ENCODE results near the gene VPS4B.
A peak's percentile ranks its signal among the peaks of the same experiment; 100 is the strongest.
"Not testable (repeated sequence)": the region's sequence is repeated elsewhere in the genome, so short reads cannot be mapped to it uniquely, and the experiment has no call there.

Gene VPS4B

GRCh38 chr18:63422087-63422863 is at the start of gene VPS4B:
Gene VPS4B (minus strand): TSS chr18:63422476. CDS start chr18:63422259, 217 bp downstream.
- peak; percentile 96 for DNase-seq

DNA sequence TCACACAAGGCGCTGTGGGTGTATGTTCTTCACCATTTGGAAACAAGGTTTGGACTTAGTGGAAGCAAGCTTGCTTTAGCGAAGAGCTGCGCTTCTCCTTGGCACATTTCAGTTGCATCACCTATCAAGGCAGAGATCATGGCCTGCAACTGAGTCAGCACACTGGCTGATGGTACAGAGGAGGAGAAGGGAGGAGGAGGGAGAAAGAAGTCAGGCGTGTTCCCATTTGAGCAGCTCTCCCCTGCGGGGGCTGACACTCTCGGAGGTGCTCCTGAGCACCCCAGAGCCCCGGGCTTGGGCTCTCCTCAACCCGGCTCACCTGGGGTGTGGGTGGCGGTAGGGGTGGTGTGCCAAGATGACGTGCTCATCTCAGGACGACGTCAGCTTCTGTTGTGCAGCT is 48.5 kb upstream of the VPS4B start:
- DNase-seq = no peak

DNA sequence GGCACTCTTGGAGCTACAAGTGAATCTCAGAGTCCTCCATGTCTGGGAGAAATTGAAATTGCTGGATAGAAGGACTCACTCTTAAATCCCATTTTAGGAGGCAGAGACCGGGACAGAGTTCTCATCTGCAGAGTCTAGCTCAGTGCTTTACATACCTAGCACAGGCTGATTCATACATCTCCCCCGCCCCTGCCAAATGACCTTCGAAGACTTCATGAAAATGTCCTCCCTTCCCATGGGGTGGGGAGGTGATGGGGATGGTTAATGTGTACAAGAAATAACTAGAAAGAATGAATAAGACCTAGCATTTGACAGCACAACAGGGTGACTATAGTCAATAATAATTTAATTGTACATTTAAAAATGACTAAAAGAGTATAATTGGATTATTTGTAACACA is 46.3 kb upstream of the VPS4B start:
- no peak for DNase-seq

GRCh38 chr18:63467699-63468098 is 45.4 kb upstream of the VPS4B start:
- no peak for DNase-seq

GRCh38 chr18:63465059-63465458 is 42.8 kb upstream of the VPS4B start:
- DNase-seq = no peak

DNA sequence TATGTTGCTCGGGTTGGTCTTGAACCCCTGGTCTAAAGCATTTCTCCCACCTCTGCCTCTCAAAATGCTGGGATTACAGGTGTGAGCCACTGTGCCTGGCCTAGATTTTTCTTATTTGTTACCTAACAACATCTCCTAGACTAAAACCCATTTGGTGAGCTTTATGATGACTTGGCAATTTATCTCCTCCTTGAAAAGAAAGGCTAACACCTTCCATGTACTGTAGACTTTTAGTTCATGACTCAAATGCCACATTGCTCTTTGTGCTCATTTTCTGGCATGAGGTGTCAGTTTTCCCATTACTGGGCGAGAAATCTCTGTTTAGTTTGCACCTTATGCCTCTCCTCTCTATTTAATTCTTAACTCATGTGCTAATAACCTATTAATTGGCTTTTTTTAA is 42.2 kb upstream of the VPS4B start:
- DNase-seq = no peak

DNA sequence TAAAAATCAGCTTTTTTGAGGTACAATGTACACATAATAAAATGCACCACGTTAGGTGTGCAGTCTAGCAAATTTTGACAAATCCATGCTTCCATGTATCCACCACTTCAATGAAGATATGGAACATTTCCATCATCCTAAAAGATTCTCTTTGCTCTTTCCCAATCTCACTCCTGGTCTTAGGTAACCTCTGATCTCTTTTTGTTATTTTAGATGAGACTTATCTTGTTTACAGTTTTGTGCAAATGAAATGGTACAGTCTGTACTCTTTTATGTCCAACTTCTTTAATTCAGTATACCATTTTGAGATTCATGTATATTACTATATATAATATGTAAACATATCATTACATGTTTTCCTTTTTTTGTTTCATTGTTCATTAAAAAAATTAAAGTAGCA is 38.1 kb upstream of the VPS4B start:
- no peak for DNase-seq

DNA sequence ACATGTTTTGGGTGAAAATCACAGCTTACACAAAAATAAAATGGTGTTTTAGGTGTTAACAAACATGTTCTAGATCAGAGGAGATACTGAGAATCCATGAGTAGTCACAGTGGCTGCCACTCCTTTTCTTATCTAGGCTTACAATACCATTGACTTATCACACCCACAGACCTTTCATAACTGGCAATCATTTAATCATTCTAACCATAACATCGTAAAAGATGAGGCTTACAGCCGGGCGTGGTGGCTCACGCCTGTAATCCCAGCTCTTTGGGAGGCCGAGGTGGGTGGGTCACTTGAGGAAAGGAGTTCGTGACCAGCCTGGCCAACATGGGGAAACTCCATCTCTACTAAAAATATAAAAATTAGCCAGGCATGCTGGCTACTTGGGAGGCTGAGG is 35.7 kb upstream of the VPS4B start:
- no peak for DNase-seq

GRCh38 chr18:63454497-63454896 is 32.2 kb upstream of the VPS4B start:
- peak; percentile 45 for DNase-seq

DNA sequence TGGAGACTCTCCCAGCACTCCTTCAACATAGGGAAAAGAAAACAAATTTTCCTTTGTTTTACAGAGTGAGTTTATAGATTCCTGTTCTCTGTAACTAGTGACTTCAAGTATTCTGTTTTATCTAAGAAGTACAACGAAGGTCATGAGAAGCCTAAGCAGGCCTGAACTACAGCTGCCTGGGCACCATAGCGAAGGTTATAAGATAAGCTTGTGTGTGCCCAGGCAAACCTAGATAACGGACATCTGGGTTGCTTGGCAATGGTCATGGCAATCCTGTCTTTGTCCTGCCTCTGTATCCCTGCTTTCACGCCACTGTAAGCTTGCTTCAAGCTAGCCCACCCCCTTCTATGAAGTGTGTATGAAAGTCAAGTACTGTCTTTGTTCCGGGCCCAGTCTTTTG is 30.5 kb upstream of the VPS4B start:
- DNase-seq = not testable (repeated sequence)

GRCh38 chr18:63451799-63452660 is 29.8 kb upstream of the VPS4B start:
- DNase-seq = no peak

GRCh38 chr18:63449426-63449825 is 27.1 kb upstream of the VPS4B start:
- DNase-seq = no peak

DNA sequence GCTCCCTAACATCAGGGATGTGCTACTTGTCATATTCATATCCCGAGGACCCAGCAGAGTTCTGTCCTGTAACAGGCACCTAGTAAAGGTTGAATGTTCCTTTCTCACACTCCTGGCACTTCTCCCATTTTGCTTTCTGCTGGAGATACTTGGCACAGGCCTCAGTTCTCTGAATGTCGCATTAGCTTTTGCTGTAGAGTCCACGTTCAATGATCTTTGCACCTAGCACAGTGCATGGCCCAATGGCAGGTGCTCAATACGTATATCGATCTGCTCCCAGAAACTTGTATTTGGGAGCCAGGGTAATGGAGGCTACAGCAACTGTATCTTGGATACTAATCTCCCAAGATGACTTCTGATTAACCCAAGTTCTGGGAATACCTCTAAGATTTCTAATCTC is 24.8 kb upstream of the VPS4B start:
- no peak for DNase-seq

DNA sequence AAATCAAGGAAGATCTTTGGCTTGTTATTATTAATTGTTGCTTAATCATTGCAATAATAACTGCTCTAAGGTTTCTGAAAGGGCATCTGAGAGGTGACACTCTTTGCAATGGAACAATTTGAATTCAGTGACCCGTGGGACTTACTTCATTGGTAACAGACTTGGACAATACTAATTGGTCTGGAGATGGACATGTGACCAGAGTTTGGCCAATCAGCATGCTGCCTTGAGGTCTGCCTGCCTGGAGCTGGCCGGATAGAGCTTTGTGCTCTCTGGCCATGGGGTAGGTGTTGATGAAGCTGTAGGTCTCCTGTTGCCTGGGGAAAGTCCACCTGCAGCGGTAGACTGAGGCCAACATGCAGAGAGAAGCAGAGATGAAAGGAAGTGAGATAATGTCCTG is 24.0 kb upstream of the VPS4B start:
- DNase-seq = no peak

GRCh38 chr18:63445037-63445436 is 22.8 kb upstream of the VPS4B start:
- no peak for DNase-seq

- peak; percentile 28 for DNase-seq
Observed at GRCh38 chr18:63444580-63444979, 22.3 kb upstream of the VPS4B start.

DNA sequence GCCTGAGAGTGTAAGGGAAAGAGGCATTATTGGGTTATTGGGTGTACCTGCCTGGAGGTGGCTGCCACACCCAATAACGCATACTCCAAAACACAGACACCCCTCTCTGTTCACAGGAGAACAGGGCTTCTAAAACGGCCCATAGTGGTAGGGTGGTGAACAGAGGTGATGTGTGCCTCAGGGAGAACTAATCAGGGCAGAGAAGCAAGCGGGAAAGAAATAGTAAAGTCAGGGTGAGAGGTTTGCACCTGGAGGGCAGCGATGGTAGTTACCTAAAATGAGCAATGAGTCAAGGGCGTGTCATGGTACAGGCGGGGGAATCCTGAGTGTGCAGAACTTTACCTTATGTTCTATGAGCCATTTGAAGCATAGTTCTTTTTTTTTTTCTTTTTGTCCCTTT is 21.6 kb upstream of the VPS4B start:
- no peak for DNase-seq

DNA sequence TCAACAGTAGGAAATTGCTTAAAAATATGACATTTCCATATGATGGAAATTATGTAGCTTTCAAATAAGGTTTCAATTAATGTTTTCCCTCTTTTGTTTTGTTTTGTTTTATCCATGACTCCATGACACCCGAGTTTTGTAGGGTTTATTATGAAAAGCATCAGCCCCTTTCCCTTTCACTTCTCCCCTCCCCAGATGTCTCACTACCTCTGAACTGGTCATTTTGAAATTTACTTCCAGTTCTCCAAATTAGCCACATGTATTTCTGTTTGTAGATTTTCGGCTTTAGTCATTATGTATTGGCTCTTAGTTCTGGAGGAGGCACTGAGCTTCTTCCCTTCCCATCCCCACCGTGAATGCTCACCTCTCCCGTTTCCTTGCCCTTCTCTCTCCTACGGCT is 18.6 kb upstream of the VPS4B start:
- DNase-seq = no peak

DNA sequence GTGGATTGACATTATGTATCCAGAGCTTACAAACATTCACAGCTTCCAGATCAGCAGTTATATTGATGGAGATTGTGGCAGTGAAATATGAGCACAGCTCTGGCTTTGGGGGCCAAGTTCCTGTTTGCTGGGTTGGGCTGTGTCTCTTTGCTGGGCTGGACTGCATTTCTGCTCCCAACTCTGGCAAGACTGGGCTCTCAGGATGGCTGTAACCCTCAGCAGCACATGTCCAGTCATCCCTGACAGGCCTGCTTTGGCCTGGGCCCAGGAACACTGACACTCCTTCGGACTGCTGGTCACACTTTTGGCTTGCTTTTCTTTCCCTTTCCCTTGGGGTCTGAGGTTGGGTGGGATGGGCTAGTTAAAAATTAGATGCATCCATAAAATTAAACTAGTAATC is 17.9 kb upstream of the VPS4B start:
- no peak for DNase-seq

GRCh38 chr18:63439334-63439733 is 17.1 kb upstream of the VPS4B start:
- no peak for DNase-seq

- DNase-seq = no peak
Observed at GRCh38 chr18:63438181-63438580, 15.9 kb upstream of the VPS4B start.

- DNase-seq = peak; percentile 22
Observed at GRCh38 chr18:63433334-63433866, 11.1 kb upstream of the VPS4B start.

DNA sequence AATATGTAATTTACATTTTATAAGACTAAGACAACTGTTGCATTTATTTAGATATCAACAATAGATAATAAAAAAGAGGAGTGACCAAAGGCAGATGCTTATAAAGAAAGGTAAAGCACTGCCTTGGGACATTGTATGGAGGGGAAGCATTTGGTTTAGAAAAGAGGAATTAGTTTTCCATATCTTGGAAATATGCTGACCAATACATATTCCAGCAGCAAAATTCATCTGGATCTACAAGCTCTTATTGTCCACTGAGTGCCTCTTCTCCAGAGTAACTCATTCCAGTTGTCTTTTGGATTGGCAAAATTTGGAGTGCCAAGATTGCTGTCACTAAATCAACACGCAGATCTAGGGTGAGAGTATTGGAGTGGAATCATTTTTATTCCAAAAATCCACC is 8.9 kb upstream of the VPS4B start:
- no peak for DNase-seq

DNA sequence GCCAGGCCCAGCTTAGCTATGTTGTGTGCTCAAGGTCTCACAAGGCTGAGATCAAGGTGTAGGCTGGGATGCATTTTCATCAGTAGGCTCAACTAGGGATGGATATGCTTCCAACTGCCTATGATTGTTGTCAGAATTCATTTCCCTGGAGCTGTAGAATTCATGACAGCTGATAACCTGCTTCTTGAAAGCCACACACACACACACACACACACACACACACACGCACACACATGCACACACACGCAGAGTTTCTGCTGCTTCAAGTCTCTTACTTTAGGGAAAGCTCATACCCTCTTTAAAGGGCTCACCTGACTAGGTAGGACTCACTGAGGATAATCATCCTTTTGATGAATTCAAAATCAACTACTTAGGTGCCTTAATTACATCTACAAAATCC is 8.2 kb upstream of the VPS4B start:
- no peak for DNase-seq
